Neuronal stem cell (in vitro differentiated cells): Measurements from ENCODE around the gene SIGMAR1.

Experiments used
- DNase-seq: peaks from one replicate; pipeline ENCODE4 v3.0.0-alpha.2; 2013; ENCODE audit warnings: low spot score
- H2AFZ ChIP-seq: one replicate; pipeline ENCODE4 v1.6.1; 2013; ENCODE audit warnings: mild to moderate bottlenecking, low read length, inconsistent platforms
- H2AK5ac ChIP-seq: 2 replicates; pipeline ENCODE4 v1.6.1; 2013; ENCODE audit warnings: low read depth, mild to moderate bottlenecking, inconsistent platforms, low read length, moderate library complexity, mixed read lengths
- H2BK120ac ChIP-seq: 2 replicates; pipeline ENCODE4 v1.6.1; 2013; ENCODE audit warnings: low read depth, mild to moderate bottlenecking, inconsistent platforms, low read length, moderate library complexity, mixed read lengths
- H2BK12ac ChIP-seq: one replicate; pipeline ENCODE4 v1.6.1; 2013; ENCODE audit warnings: low read length, inconsistent platforms
- H2BK15ac ChIP-seq: 2 replicates; pipeline ENCODE4 v1.6.1; 2013; ENCODE audit warnings: mild to moderate bottlenecking, low read length, inconsistent platforms, mixed read lengths
- H2BK5ac ChIP-seq: one replicate; pipeline ENCODE4 v1.6.1; 2013; ENCODE audit warnings: inconsistent platforms, mild to moderate bottlenecking, low read length, moderate library complexity
- H3K14ac ChIP-seq: one replicate; pipeline ENCODE4 v1.6.1; 2013; ENCODE audit warnings: low read length, inconsistent platforms
- H3K18ac ChIP-seq: 2 replicates; pipeline ENCODE4 v1.6.1; 2013; ENCODE audit warnings: low read length, inconsistent platforms
- H3K23ac ChIP-seq: 2 replicates; pipeline ENCODE4 v1.6.1; 2013; ENCODE audit warnings: low read depth, mild to moderate bottlenecking, mixed read lengths, low read length, inconsistent platforms; ENCODE audit not compliant: poor library complexity
- H3K27ac ChIP-seq: replicated peaks from 3 replicates; pipeline ENCODE4 v1.5.1; 2013; ENCODE audit warnings: low read length, inconsistent platforms
- H3K27me3 ChIP-seq, 3 experiments: 2 replicates each; pipeline ENCODE4 v1.6.1; 2013; ENCODE audit warnings: low read length in 3 of 3, mild to moderate bottlenecking in 2 of 3, inconsistent platforms in 1 of 3, low read depth in 1 of 3, mixed read lengths in 1 of 3, moderate library complexity in 1 of 3; ENCODE audit not compliant: control insufficient read depth in 3 of 3, insufficient read depth in 3 of 3
- H3K36me3 ChIP-seq, 2 donors: replicated peaks in 1 of 2; 2 replicates each; pipeline ENCODE4 v1.6.1; 2013; ENCODE audit warnings: low read length in 2 of 2; ENCODE audit not compliant: control insufficient read depth in 2 of 2, insufficient read depth in 2 of 2
- H3K4ac ChIP-seq: 2 replicates; pipeline ENCODE4 v1.6.1; 2013; ENCODE audit warnings: inconsistent platforms, mild to moderate bottlenecking, low read length, moderate library complexity
- H3K4me1 ChIP-seq, 2 donors: 1 replicate in 1 of 2; 2 replicates in 1 of 2; pipeline ENCODE4 v1.6.1; 2013; ENCODE audit warnings: low read length in 2 of 2, low read depth in 1 of 2; ENCODE audit not compliant: control insufficient read depth in 2 of 2, insufficient read depth in 1 of 2
- H3K4me2 ChIP-seq: one replicate; pipeline ENCODE4 v1.6.1; 2013; ENCODE audit warnings: mild to moderate bottlenecking, low read length, inconsistent platforms; ENCODE audit not compliant: insufficient read depth, poor library complexity, severe bottlenecking
- H3K4me3 ChIP-seq, 2 donors: 2 replicates each; pipeline ENCODE4 v1.5.1; 2013; ENCODE audit warnings: low read length in 2 of 2, mild to moderate bottlenecking in 2 of 2, inconsistent platforms in 1 of 2, moderate library complexity in 1 of 2
- H3K79me1 ChIP-seq: one replicate; pipeline ENCODE4 v1.6.1; 2013; ENCODE audit warnings: low read depth, mild to moderate bottlenecking, inconsistent platforms, low read length, moderate library complexity
- H3K9ac ChIP-seq: one replicate; pipeline ENCODE4 v1.6.1; 2013; ENCODE audit warnings: mild to moderate bottlenecking, low read depth, low read length, inconsistent platforms; ENCODE audit not compliant: poor library complexity
- H3K9me3 ChIP-seq, 2 donors: replicated peaks in 1 of 2; 2 replicates each; pipeline versions ENCODE3 to v1.6.1; 2013; ENCODE audit warnings: low read length in 2 of 2, mild to moderate bottlenecking in 2 of 2, inconsistent platforms in 1 of 2, low read depth in 1 of 2, mixed read lengths in 1 of 2, moderate library complexity in 1 of 2; ENCODE audit not compliant: control insufficient read depth in 2 of 2, insufficient read depth in 1 of 2
- H4K8ac ChIP-seq: one replicate; pipeline ENCODE4 v1.6.1; 2013; ENCODE audit warnings: low read depth, mild to moderate bottlenecking, inconsistent platforms, low read length, moderate library complexity
- H4K91ac ChIP-seq: one replicate; pipeline ENCODE4 v1.6.1; 2013; ENCODE audit warnings: low read length, low read depth, mild to moderate bottlenecking, inconsistent platforms; ENCODE audit not compliant: poor library complexity
- WGBS, 2 donors: extraction: QIAGEN DNeasy Blood & Tissue Kit; methylation state at CpG; one replicate each; pipeline ENCODE4 v1.1.7; 2013; ENCODE audit warnings: missing lambda C conversion rate in 2 of 2, mixed read lengths in 1 of 2; ENCODE audit not compliant: insufficient read length in 2 of 2, insufficient replicate concordance in 1 of 2; ENCODE audit errors: extremely low coverage in 2 of 2; 5-methylcytosine and 5-hydroxymethylcytosine counted together

Gene SIGMAR1

GRCh38 chr9:34627716-34628655, 9.6 kb downstream of the SIGMAR1 start:
- Histone ChIP-seq H3K18ac (peak overlapping the region; percentile 84), H3K4me1 (peaks cover 14 to 49% of the 10 kb centered on the region in 2 donors), H2BK15ac (peak overlapping the region; percentile 62), H2BK120ac (no peak overlapping the region), H3K27me3 (peaks cover 0 to 71% (median 18%) of the 10 kb centered on the region in 3 experiments), H3K4me3 (peak overlapping the region in 1 of 2 donors; percentile 89), H3K27ac (no peak overlapping the region), H3K4me2 (peak overlapping the region; percentile 88), H2BK12ac (no peak overlapping the region), H4K8ac (no peak overlapping the region), H2AFZ (peak overlapping the region; percentile 71), H3K36me3 (peaks cover 0 to 2% of the 10 kb centered on the region in 2 donors), H3K14ac (no peak overlapping the region), H3K23ac (no peak overlapping the region), H3K9ac (peak overlapping the region; percentile 91), H3K9me3 (no peaks in the 10 kb centered on the region), H3K4ac (no peak overlapping the region), H2AK5ac (peak overlapping the region; percentile 72), H2BK5ac (no peak overlapping the region), H3K79me1 (peaks cover 5% of the 10 kb centered on the region), H4K91ac (no peak overlapping the region)
- no peak for DNase-seq
- WGBS, 2 donors: no CpG with 5 or more reads among the region's 20 CpGs

- H2BK5ac ChIP-seq: peak overlapping the region; percentile 91
- H4K8ac ChIP-seq: no peak overlapping the region
- no peaks in the 10 kb centered on the region for H3K9me3 ChIP-seq
- WGBS, 2 donors: no CpG with 5 or more reads among the region's 3 CpGs
- H2BK12ac ChIP-seq: no peak overlapping the region
- H2BK120ac ChIP-seq: peak overlapping the region; percentile 65
- H3K4me1 ChIP-seq: peaks cover 16 to 40% of the 10 kb centered on the region in 2 donors
- no peak overlapping the region for H3K4ac ChIP-seq
- H3K23ac ChIP-seq: no peak overlapping the region
- H3K18ac ChIP-seq: peak overlapping the region; percentile 98
- no peak overlapping the region for H2BK15ac ChIP-seq
- H3K4me3 ChIP-seq: no peak overlapping the region
- no peak overlapping the region for H4K91ac ChIP-seq
- H3K36me3 ChIP-seq: peaks cover 0 to 7% of the 10 kb centered on the region in 2 donors
- peak overlapping the region; percentile 52 for H3K4me2 ChIP-seq
- peaks cover 0 to 56% (median 17%) of the 10 kb centered on the region in 3 experiments for H3K27me3 ChIP-seq
- no peak overlapping the region for H3K14ac ChIP-seq
- DNase-seq: peak; percentile 82
- peaks cover 5% of the 10 kb centered on the region for H3K79me1 ChIP-seq
- H2AFZ ChIP-seq: peak overlapping the region; percentile 94
- no peak overlapping the region for H3K9ac ChIP-seq
- peak overlapping the region; percentile 23 for H2AK5ac ChIP-seq
- peak overlapping the region; percentile 100 for H3K27ac ChIP-seq
Observed at GRCh38 chr9:34625186-34625486, 12.5 kb downstream of the SIGMAR1 start.

- no peak overlapping the region for H3K4me3 ChIP-seq
- no peaks in the 10 kb centered on the region for H3K9me3 ChIP-seq
- no CpG with 5 or more reads among the region's 39 CpGs for WGBS, 2 donors
Observed at GRCh38 chr9:34624475-34625185, 13.0 kb downstream of the SIGMAR1 start.

More at GRCh38 chr9:34624475-34625185, 13.0 kb downstream of the SIGMAR1 start:
- Histone ChIP-seq H3K9ac (peak overlapping the region; percentile 66), H2BK15ac (no peak overlapping the region), H4K8ac (no peak overlapping the region), H2AFZ (peak overlapping the region; percentile 94), H2BK120ac (peak overlapping the region; percentile 65), H2BK5ac (peak overlapping the region; percentile 93), H4K91ac (peak overlapping the region; percentile 86), H3K79me1 (peaks cover 5% of the 10 kb centered on the region), H3K14ac (no peak overlapping the region), H3K27me3 (peaks cover 0 to 51% (median 17%) of the 10 kb centered on the region in 3 experiments), H2AK5ac (peak overlapping the region; percentile 100), H3K18ac (peak overlapping the region; percentile 98), H2BK12ac (no peak overlapping the region), H3K4me1 (peaks cover 19 to 42% of the 10 kb centered on the region in 2 donors), H3K4ac (no peak overlapping the region), H3K23ac (no peak overlapping the region), H3K36me3 (peaks cover 0 to 7% of the 10 kb centered on the region in 2 donors), H3K4me2 (peak overlapping the region; percentile 52), H3K27ac (peak overlapping the region; percentile 100)
- peak; percentile 86 for DNase-seq
